ENCODE results near the gene CCDC188. TPM values are rescaled to one million over a fixed set of nuclear protein-coding genes. Genes with fewer than 3 reads are reported as not detected.
A peak's percentile ranks its signal among the peaks of the same experiment; 100 is the strongest.

Gene CCDC188
- total and polyA plus RNA-seq, 2 donors (not counting 1 experiment from before 2014, with no cell fraction given): 0.33 to 0.59 TPM

DNA sequence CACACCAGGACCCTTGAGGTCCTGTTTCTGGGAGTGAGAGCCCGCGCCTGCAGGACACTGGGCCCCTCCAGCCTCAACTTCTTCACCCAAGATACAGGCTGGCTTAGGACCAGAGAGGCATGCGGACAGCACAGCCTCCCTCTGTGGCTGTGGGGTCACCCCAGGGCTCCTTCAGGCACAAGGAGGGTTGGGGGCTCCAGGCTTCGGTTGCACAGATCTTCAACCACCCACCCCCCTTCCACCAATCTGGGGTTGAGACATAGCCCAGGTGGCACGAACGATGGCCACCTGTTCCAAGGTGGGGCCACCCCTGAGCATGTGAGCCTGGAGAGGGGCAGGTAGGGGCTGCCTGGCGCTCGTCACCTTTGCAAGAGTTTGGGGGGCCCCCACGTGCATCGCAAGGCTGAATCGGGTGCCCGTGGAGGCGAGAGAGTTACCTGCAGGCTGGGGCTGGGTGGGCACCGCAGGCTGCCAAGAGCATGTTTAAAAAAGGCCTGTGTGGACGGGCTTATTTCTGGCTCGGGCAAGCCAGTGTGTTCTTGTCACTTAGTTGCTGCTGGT lies 18.1 kb downstream of the CCDC188 start:
- Histone ChIP-seq H3K79me2 (ENCODE audit: control insufficient read depth, insufficient read depth, low read length) (peaks cover 51% of the 10 kb centered on the region), H4K20me1 (ENCODE audit: control insufficient read depth, extremely low read depth, insufficient read depth, low read length) (no peaks in the 10 kb centered on the region), H3K27me3 (ENCODE audit: control insufficient read depth, insufficient read depth, low read length) (no peaks in the 10 kb centered on the region), H3K9me3 (ENCODE audit: control insufficient read depth, insufficient read depth, low read depth, low read length) (no peaks in the 10 kb centered on the region), H3K27ac (ENCODE audit: insufficient read depth, low read length) (peak overlapping the region; percentile 54), H3K9ac (ENCODE audit: insufficient read depth, low read length) (peak overlapping the region; percentile 66), H3K4me2 (ENCODE audit: extremely low read depth, insufficient read depth, low read length) (peak overlapping the region; percentile 81), H3K36me3 (ENCODE audit: control insufficient read depth, insufficient read depth, low read length) (no peaks in the 10 kb centered on the region), H3K4me3 (replicated peaks in 1 of 4; ENCODE audit: control extremely low read depth in 1 of 4, insufficient read depth in 1 of 4, low read depth in 3 of 4, low read length in 4 of 4) (peak overlapping the region; percentile 60 to 82 (median 78)), H3K4me1 (ENCODE audit: control insufficient read depth, extremely low read depth, insufficient read depth, low read length) (peaks cover 5% of the 10 kb centered on the region), H2AFZ (ENCODE audit: low read length) (no peak overlapping the region)
- no peak for DNase-seq (ENCODE audit: low read depth in 2 of 2)
- no peak for TF ChIP-seq EZH2 (IDR thresholded peaks at IDR 0.05; ENCODE audit: low read length, missing control alignments)
- TF ChIP-seq, protein P1, sequence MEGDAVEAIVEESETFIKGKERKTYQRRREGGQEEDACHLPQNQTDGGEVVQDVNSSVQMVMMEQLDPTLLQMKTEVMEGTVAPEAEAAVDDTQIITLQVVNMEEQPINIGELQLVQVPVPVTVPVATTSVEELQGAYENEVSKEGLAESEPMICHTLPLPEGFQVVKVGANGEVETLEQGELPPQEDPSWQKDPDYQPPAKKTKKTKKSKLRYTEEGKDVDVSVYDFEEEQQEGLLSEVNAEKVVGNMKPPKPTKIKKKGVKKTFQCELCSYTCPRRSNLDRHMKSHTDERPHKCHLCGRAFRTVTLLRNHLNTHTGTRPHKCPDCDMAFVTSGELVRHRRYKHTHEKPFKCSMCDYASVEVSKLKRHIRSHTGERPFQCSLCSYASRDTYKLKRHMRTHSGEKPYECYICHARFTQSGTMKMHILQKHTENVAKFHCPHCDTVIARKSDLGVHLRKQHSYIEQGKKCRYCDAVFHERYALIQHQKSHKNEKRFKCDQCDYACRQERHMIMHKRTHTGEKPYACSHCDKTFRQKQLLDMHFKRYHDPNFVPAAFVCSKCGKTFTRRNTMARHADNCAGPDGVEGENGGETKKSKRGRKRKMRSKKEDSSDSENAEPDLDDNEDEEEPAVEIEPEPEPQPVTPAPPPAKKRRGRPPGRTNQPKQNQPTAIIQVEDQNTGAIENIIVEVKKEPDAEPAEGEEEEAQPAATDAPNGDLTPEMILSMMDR (conservative IDR thresholded peaks at IDR 0.05 in 1 of 2, IDR thresholded peaks at IDR 0.05 in 1 of 2; ENCODE audit: low read depth in 1 of 2, low read length in 2 of 2): no peak

DNA sequence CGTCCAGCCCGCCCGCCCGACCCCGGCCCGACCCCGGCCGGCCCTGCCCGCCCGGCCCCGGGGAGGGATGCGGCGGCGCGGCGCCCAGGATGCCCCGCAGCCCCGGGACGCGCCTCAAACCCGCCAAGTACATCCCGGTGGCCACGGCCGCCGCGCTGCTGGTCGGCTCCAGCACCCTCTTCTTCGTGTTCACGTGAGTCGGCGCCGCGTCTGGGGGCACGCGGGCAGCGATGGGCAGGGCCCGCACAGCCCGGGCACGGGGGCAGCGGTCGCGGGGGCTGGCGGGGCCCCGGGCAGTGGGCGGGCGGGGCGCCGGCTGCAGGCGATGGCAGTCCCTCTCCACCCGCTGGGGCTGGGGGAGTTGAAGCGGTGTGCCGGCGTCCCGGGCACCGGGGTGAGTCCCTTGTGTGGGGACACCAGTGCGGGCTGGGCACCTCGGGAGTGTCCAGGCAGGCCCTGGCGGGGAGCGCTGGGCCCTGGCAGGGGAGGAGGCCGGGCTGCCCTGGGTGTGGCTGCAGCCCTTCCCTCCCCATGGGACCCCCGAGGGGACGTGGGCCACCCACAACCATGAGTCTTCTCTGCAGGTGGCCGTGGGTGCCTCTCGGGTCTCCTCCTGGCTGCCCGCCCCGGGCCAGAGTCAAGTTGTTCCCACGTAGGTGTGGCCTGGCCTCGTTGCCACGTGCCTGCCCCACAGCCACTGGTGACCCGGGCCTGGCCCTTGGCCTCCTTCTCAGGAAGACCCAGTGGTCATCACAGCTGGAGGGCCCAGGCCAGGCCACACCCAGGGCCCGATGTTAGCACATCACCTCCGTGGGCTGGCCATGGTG lies 18.8 kb downstream of the CCDC188 start:
- Histone ChIP-seq H3K79me2 (ENCODE audit: control insufficient read depth, insufficient read depth, low read length) (peaks cover 48% of the 10 kb centered on the region), H3K27ac (ENCODE audit: insufficient read depth, low read length) (peak overlapping the region; percentile 54), H2AFZ (ENCODE audit: low read length) (no peak overlapping the region)

DNA sequence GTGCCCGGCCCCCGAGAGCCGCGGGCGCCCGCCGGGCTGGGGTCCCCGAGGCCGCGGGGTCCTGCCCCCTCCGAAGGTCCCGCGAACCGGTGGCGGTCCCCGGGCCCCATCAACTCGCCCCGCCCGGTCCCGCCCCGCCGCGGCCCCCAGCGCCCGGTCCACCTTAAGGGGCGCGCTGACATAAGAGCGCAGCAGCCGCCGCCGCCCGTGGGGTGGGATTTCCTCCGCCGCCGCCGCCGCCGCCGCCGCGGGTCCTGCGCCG lies 19.3 kb downstream of the CCDC188 start, which contains the start of gene ZDHHC8:
Gene ZDHHC8, plus strand, starts transcription at position 208 of the 262 bp plus-strand sequence. CDS start 144 bp downstream, outside the sequence.
- Histone ChIP-seq H3K4me3 (replicated peaks in 1 of 4; ENCODE audit: control extremely low read depth in 1 of 4, insufficient read depth in 1 of 4, low read depth in 3 of 4, low read length in 4 of 4) (peak within 1 kb of the TSS; percentile 60 to 83 (median 80)), H2AFZ (ENCODE audit: low read length) (peak within 1 kb of the TSS; percentile 51), H3K27me3 (ENCODE audit: control insufficient read depth, insufficient read depth, low read length) (no peaks in the 10 kb centered on the region), H3K79me2 (ENCODE audit: control insufficient read depth, insufficient read depth, low read length) (peaks cover 44% of the 10 kb centered on the region), H3K36me3 (ENCODE audit: control insufficient read depth, insufficient read depth, low read length) (peaks cover 5% of the 10 kb centered on the region), H3K4me1 (ENCODE audit: control insufficient read depth, extremely low read depth, insufficient read depth, low read length) (peaks cover 5% of the 10 kb centered on the region), H3K4me2 (ENCODE audit: extremely low read depth, insufficient read depth, low read length) (peak within 1 kb of the TSS; percentile 81), H4K20me1 (ENCODE audit: control insufficient read depth, extremely low read depth, insufficient read depth, low read length) (no peaks in the 10 kb centered on the region), H3K27ac (ENCODE audit: insufficient read depth, low read length) (peak within 1 kb of the TSS; percentile 54), H3K9ac (ENCODE audit: insufficient read depth, low read length) (peak within 1 kb of the TSS; percentile 66), H3K9me3 (ENCODE audit: control insufficient read depth, insufficient read depth, low read depth, low read length) (no peaks in the 10 kb centered on the region)
- peak in 1 of 2 donors; percentile 24 for DNase-seq (ENCODE audit: low read depth in 2 of 2)
- no peak for TF ChIP-seq EZH2 (IDR thresholded peaks at IDR 0.05; ENCODE audit: low read length, missing control alignments)
- TF ChIP-seq, protein P1 (conservative IDR thresholded peaks at IDR 0.05 in 1 of 2, IDR thresholded peaks at IDR 0.05 in 1 of 2; ENCODE audit: low read depth in 1 of 2, low read length in 2 of 2): no peak

More for the DNA sequence above, 18.8 kb downstream of the CCDC188 start:
- Histone ChIP-seq H3K27me3 (ENCODE audit: control insufficient read depth, insufficient read depth, low read length) (no peaks in the 10 kb centered on the region), H3K4me2 (ENCODE audit: extremely low read depth, insufficient read depth, low read length) (peak overlapping the region; percentile 81), H3K4me3 (replicated peaks in 1 of 4; ENCODE audit: control extremely low read depth in 1 of 4, insufficient read depth in 1 of 4, low read depth in 3 of 4, low read length in 4 of 4) (peak overlapping the region; percentile 60 to 82 (median 78)), H3K36me3 (ENCODE audit: control insufficient read depth, insufficient read depth, low read length) (peaks cover 5% of the 10 kb centered on the region), H3K9ac (ENCODE audit: insufficient read depth, low read length) (peak overlapping the region; percentile 66), H3K9me3 (ENCODE audit: control insufficient read depth, insufficient read depth, low read depth, low read length) (no peaks in the 10 kb centered on the region), H3K4me1 (ENCODE audit: control insufficient read depth, extremely low read depth, insufficient read depth, low read length) (peaks cover 5% of the 10 kb centered on the region), H4K20me1 (ENCODE audit: control insufficient read depth, extremely low read depth, insufficient read depth, low read length) (no peaks in the 10 kb centered on the region)
- DNase-seq (ENCODE audit: low read depth in 2 of 2): no peak
- TF ChIP-seq EZH2 (IDR thresholded peaks at IDR 0.05; ENCODE audit: low read length, missing control alignments): no peak
- TF ChIP-seq, protein P1 (conservative IDR thresholded peaks at IDR 0.05 in 1 of 2, IDR thresholded peaks at IDR 0.05 in 1 of 2; ENCODE audit: low read depth in 1 of 2, low read length in 2 of 2): no peak

All from fibroblast of lung (primary cell).